Skeletal muscle cell (primary cell): ENCODE results near the gene ABI1.
"Not testable (repeated sequence)": the region's sequence is repeated elsewhere in the genome, so short reads cannot be mapped to it uniquely, and the experiment has no call there.

Experiments
- DNase-seq: peaks from one replicate; pipeline ENCODE4 v3.0.0-alpha.2; 2010; ENCODE audit warnings: low read depth
- H3K4me3 ChIP-seq: 2 replicates; pipeline ENCODE4 v1.5.1; 2011; ENCODE audit warnings: low read depth, mild to moderate bottlenecking, control low read depth, low read length, moderate library complexity

The ABI1 gene

DNA sequence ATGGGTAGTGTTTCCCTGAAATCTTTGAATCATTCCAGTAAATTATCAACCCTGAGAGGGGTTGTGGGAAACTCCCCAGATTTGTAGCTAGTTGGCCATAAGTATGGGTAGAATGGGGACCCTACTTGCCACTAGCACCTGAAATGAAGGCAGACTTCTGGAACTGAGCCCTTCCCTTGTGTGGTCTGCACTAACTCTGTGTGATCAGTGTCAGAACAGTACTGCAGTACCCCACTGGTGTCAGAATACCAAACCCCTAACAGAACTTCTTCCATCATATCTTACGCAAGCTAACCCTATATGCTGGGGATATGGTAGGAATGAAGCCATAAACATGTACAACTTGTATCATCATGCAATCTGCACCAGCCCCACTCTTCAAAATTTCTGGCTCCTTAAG is 50.8 kb downstream of the ABI1 start:
- DNase-seq, result no peak
- H3K4me3 ChIP-seq, result no peak overlapping the region

DNA sequence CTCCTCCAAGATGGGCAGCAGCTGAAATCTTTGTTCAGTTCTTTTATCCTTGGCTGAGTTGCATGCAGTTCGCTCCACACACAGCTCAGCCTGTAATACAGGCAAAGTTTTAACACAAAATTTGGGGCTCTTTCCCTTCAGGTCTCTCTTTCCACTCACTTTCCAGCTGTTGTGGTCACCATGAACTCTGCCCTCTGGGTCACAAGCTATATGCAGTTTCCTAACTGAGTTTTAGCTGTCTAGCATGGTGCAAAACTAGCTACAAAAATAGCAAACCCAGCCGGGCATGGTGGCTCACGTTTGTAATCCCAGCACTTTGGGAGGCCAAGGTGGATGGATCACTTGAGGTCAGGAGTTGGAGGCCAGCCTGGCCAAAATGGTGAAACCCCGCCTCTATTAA is 53.2 kb downstream of the ABI1 start:
- DNase-seq, result no peak
- no peak overlapping the region for H3K4me3 ChIP-seq

GRCh38 chr10:26806557-26806956 is 54.2 kb downstream of the ABI1 start:
- no peak overlapping the region for H3K4me3 ChIP-seq
- no peak for DNase-seq

- H3K4me3 ChIP-seq, result no peak overlapping the region
- DNase-seq, result peak; percentile 14
Measured at GRCh38 chr10:26805567-26806245, 55.1 kb downstream of the ABI1 start.

GRCh38 chr10:26804418-26805393 is 56.1 kb downstream of the ABI1 start:
- no peak for DNase-seq

DNA sequence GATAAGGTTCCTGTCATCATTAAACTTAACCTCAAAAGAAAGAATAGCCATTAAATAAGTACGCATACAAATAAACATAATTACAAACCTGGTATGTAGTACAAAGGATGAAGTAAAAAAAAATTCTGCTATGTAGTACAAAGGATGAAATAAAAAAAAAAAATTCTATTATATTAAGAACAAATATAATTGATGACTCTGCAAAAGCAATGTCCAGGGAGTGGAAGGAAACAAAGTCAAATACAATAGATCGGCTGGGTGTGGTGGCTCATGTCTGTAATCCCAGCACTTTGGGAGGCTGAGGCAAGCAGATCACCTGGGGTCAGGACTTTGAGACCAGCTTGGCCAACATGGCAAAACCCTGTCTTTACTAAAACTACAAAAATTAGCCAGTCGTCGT is 56.9 kb downstream of the ABI1 start:
- no peak overlapping the region for H3K4me3 ChIP-seq
- no peak for DNase-seq

More at GRCh38 chr10:26804418-26805393, 56.1 kb downstream of the ABI1 start:
- no peak overlapping the region for H3K4me3 ChIP-seq

GRCh38 chr10:26802527-26802926 is 58.2 kb downstream of the ABI1 start:
- H3K4me3 ChIP-seq, result no peak overlapping the region
- DNase-seq, result no peak

DNA sequence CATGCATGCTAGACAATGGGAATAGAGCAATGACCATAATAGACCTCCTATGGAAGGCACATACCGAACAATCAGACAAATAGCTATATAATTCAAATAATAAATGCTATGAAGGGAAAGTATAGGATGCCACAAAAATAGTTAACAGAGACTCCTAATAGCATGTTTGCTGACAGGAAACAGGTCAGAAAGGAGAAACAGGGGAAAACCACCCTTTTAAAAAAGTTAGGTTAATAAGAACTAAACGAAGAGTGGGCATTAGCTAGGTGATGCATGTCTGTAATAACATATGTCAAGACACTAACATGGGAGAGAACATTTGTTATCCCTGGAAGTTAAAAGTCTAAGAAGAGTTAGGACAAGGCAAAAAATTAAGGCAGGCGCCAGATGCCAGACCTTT is 58.9 kb downstream of the ABI1 start:
- DNase-seq, result no peak
- H3K4me3 ChIP-seq, result no peak overlapping the region

DNA sequence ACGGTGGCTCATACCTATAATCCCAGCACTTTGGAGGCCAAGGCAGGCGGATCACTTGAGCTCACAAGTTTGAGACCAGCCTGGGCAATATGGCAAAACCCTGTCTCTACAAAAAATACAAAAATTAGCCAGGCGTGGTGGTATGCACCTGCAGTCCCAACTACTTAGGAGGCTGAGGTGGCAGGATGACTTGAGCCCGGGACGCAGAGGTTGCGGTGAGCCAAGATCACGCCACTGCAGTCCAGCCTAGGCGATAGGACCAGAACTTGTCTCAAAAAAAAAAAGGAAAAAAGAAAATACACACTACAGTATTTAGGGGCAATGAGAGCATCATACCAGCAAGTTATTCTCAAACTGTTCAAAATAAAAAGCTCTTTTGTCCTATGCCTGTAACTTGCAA is 59.5 kb downstream of the ABI1 start:
- DNase-seq, result no peak
- H3K4me3 ChIP-seq, result no peak overlapping the region

DNA sequence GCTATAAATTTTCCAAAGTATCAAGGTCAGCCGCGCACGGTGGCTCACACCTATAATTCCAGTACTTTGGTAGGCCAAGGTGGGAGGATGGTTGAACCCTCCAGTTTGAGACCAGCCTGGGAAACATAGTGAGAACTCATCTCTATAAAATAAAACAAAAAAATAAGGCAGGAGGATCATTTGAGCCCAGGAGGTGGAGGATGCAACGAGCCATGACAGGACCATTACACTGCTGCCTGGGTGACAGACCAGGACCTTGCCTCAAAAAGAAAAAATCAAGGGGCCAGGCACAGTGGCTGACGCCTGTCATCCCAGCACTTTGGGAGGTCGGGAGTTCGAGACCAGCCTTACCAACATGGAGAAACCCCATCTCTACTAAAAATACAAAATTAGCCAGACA is 60.3 kb downstream of the ABI1 start:
- no peak for DNase-seq
- H3K4me3 ChIP-seq, result no peak overlapping the region

GRCh38 chr10:26799342-26799741 is 61.4 kb downstream of the ABI1 start:
- no peak overlapping the region for H3K4me3 ChIP-seq
- DNase-seq, result no peak

- no peak for DNase-seq
- H3K4me3 ChIP-seq, result no peak overlapping the region
Measured at GRCh38 chr10:26798298-26798697, 62.5 kb downstream of the ABI1 start.

GRCh38 chr10:26797340-26797739 is 63.4 kb downstream of the ABI1 start:
- H3K4me3 ChIP-seq, result no peak overlapping the region
- no peak for DNase-seq

GRCh38 chr10:26792758-26793495 is 67.8 kb downstream of the ABI1 start:
- H3K4me3 ChIP-seq, result no peak overlapping the region

DNA sequence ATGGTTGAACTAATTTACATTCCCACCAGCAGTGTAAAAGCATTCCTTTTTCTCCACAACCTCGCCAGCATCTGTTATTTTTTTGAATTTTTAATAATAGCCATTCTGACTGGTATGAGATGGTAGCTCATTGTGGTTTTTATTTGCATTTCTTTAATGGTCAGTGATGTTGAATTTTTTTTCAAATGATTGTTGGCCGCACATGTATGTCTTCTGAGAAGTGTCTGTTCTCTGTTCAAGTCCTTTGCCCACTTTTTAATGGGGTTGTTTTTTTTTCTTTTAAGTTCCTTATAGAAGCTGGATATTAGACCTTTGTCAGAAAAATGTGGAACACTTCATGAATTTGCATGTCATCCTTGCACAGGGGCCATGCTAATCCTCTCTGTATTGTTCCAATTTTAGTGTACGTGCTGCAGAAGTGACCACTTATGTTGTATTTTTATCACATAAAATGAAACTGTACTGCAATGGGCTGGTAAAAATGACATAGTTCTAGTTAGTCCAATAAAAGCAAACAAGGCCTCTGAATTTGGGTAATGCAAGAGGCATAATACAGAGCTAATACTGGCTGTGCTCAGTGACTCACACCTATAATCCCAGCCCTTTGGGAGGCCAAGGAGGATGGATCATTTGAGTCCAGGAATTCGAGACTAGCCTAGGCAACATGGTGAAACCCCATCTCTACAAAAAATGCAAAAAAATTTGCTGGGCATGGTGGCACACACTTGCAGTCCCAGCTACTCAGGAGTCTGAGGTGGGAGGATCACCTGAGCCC is 70.3 kb downstream of the ABI1 start:
- DNase-seq, result no peak
- H3K4me3 ChIP-seq, result no peak overlapping the region

More at GRCh38 chr10:26792758-26793495, 67.8 kb downstream of the ABI1 start:
- no peak for DNase-seq

DNA sequence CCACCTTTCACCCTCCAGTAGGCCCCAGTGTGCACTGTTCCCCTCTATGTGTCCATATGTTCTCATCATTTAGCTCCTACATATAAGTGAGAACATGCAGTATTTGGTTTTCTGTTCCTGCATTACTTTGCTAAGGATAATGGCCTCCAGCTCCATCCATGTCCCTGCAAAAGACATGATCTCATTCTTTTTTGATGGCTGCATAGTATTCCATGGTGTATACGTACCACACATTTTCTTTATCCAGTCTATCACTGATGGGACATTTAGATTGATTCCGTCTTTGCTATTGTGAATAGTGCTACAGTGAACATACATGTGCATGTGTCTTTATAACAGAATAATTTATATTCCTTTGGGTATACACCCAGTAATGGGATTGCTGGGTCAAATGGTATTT is 71.0 kb downstream of the ABI1 start:
- not testable (repeated sequence) for H3K4me3 ChIP-seq, DNase-seq

- DNase-seq, result no peak
- no peak overlapping the region for H3K4me3 ChIP-seq
Measured at GRCh38 chr10:26787362-26787761, 73.4 kb downstream of the ABI1 start.

GRCh38 chr10:26781797-26782196 is 79.0 kb downstream of the ABI1 start:
- no peak for DNase-seq
- no peak overlapping the region for H3K4me3 ChIP-seq
